ENCODE measurements around the gene MVD. TPM values are rescaled to one million over a fixed set of nuclear protein-coding genes. Genes with fewer than 3 reads are reported as not detected.

MVD gene
- total RNA-seq, 5 donors from 2014 or later (not counting 1 experiment from before 2014, with no cell fraction given), result 52.3 to 81.4 (median 63.4) TPM

DNA sequence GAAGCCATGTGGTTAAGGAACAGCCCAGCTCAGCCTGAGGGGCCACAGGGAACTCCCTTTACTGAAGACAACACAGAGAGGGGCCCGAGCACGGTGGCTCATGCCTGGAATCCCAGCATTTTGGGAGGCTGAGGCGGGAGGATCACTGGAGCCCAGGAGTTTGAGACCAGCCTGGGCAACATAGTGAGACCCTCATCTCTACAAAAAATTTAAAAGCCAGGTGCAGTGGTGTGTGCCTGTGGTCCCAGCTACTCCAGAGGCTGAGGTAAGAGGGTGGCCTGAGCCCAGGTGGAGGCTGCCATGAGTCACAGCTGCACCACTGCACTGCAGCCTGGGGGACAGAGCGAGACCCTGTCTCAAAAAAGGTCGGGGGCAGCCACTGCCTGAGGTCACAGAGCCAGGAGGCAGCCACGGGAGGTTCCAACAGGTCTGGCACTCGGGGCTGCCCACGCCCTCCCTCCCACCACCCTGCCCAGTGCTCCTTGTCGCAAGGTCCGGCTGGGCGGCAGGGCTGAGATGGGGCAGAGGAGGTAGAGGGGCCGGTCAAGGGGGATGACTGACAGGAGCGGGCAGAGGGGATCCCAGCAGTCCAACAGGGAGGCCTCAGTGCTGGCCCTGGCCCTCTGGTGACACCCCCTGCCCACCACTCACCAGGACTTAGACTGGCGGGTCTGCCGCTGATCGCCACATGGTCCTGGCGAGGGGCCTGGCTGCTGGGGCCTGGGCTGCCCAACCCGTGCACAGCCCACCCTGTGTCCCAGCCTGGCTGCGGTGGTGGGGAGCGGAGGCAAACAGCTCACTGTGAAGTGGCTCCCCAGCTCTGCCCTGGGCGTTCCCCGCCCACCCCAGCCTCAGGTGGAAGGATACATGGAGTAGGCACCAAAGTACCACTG is 15.5 kb downstream of the MVD start:
- H3K4me1 Mint-ChIP-seq, result peaks cover 16 to 28% (median 22%) of the 10 kb centered on the region in 3 donors
- no peak overlapping the region for H3K4me3 Mint-ChIP-seq
- CTCF ChIA-PET, result no interaction called here
- no peak overlapping the region for H3K27ac ChIP-seq (ENCODE audit: low read length)
- H3K27me3 Mint-ChIP-seq, result no peaks in the 10 kb centered on the region
- H3K36me3 Mint-ChIP-seq, result peaks cover 10% of the 10 kb centered on the region
- H3K4me1 ChIP-seq (ENCODE audit: control insufficient read depth in 1 of 2, extremely low read depth in 1 of 2, insufficient read depth in 2 of 2, low read length in 2 of 2), result peaks cover 7 to 60% of the 10 kb centered on the region in 2 experiments
- peaks cover 7 to 38% of the 10 kb centered on the region in 2 donors for H3K36me3 ChIP-seq (ENCODE audit: control insufficient read depth in 2 of 2, extremely low read depth in 1 of 2, insufficient read depth in 1 of 2, low read length in 1 of 2)
- no peaks in the 10 kb centered on the region for H3K27me3 ChIP-seq (replicated peaks in 1 of 2; ENCODE audit: control insufficient read depth in 2 of 2, extremely low read depth in 1 of 2, insufficient read depth in 2 of 2, low read length in 1 of 2)
- no peaks in the 10 kb centered on the region for H3K9me3 Mint-ChIP-seq
- POLR2A ChIA-PET, result no interaction called here
- no peak for ATAC-seq (replicated peaks in 1 of 4)
- DNase-seq, result no peak
- H3K9me3 ChIP-seq, result no peaks in the 10 kb centered on the region
- H3K4me3 ChIP-seq (ENCODE audit: control insufficient read depth in 1 of 2, extremely low read depth in 1 of 2, low read length in 1 of 2), result no peak overlapping the region
- WGBS (ENCODE audit: insufficient coverage), result 97% methylated on average over 17 of the region's 22 CpGs
- no peak overlapping the region for H3K27ac Mint-ChIP-seq

DNA sequence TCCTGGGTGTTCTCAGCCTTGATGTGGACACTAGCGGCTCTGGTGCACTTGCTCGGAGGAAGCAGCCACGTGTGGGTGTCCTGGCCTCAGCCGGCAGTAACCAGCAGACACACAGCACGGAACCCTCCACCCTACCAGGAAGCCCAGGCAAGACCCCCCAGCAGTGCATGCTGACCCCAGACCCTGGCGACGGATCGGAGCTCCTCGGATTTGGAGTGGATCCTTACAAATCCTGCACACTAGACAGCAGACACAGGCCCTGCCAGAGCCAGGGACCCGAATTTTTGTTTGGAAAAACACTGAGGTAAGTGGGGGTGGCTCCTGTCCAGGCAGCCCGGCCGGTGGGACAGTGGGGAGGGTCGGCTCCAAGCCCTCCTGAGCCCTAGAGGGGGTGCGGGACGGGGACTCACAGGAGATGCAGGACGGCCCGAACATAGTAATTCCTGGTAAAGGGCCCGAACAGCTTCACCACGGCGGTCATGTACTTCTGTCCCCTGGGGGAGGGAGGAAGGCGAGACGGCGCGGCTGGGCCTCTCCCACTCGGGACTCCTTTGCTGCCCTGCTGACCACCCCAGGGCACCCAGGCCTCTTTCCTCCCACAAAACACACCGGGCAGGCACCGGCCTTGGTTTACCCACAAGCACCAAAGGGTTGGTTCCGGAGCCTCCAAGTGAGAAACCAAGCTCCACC is 16.4 kb downstream of the MVD start:
- Mint-ChIP-seq H3K36me3 (peaks cover 10% of the 10 kb centered on the region), H3K9me3 (no peaks in the 10 kb centered on the region), H3K27ac (peak overlapping the region in 1 of 2 donors; percentile 19), H3K4me1 (peaks cover 13 to 29% (median 26%) of the 10 kb centered on the region in 3 donors), H3K4me3 (no peak overlapping the region), H3K27me3 (no peaks in the 10 kb centered on the region)
- peaks cover 7 to 54% of the 10 kb centered on the region in 2 experiments for H3K4me1 ChIP-seq (ENCODE audit: control insufficient read depth in 1 of 2, extremely low read depth in 1 of 2, insufficient read depth in 2 of 2, low read length in 2 of 2)
- H3K4me3 ChIP-seq (ENCODE audit: control insufficient read depth in 1 of 2, extremely low read depth in 1 of 2, low read length in 1 of 2), result no peak overlapping the region
- DNase-seq (no peak), ATAC-seq (replicated peaks in 1 of 4) (no peak)
- no peak overlapping the region for H3K27ac ChIP-seq (ENCODE audit: low read length)
- H3K27me3 ChIP-seq (replicated peaks in 1 of 2; ENCODE audit: control insufficient read depth in 2 of 2, extremely low read depth in 1 of 2, insufficient read depth in 2 of 2, low read length in 1 of 2), result no peaks in the 10 kb centered on the region
- WGBS (ENCODE audit: insufficient coverage), result 86% methylated on average over 8 of the region's 28 CpGs
- CTCF ChIA-PET, result no interaction called here
- no peaks in the 10 kb centered on the region for H3K9me3 ChIP-seq
- POLR2A ChIA-PET, result no interaction called here
- H3K36me3 ChIP-seq (ENCODE audit: control insufficient read depth in 2 of 2, extremely low read depth in 1 of 2, insufficient read depth in 1 of 2, low read length in 1 of 2), result peaks cover 7 to 38% of the 10 kb centered on the region in 2 donors

DNA sequence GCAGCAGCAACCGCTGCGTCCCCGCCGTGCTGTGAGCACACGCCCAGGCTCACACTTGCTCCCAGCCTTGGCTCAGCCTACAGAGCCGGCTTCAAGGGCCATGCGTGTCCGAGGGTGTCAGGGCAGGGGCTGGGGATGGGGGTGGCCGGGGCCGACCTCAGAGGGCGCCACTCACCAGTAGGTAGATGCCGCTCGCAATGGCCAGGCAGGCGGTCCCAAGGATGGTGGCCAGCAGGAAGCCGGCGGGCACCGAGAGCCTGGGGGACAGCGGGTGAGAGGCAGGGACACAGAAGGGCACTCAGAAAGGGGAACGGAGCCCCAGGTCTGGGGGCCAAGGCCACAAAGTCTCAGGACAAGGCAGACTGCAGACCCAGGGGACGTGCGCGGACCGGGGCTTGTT is 16.9 kb downstream of the MVD start:
- ATAC-seq (replicated peaks in 1 of 4), result no peak
- Histone ChIP-seq H3K27me3 (replicated peaks in 1 of 2; ENCODE audit: control insufficient read depth in 2 of 2, extremely low read depth in 1 of 2, insufficient read depth in 2 of 2, low read length in 1 of 2) (no peaks in the 10 kb centered on the region), H3K4me3 (ENCODE audit: control insufficient read depth in 1 of 2, extremely low read depth in 1 of 2, low read length in 1 of 2) (no peak overlapping the region), H3K27ac (ENCODE audit: low read length) (no peak overlapping the region), H3K9me3 (no peaks in the 10 kb centered on the region), H3K36me3 (ENCODE audit: control insufficient read depth in 2 of 2, extremely low read depth in 1 of 2, insufficient read depth in 1 of 2, low read length in 1 of 2) (peaks cover 7 to 38% of the 10 kb centered on the region in 2 donors), H3K4me1 (ENCODE audit: control insufficient read depth in 1 of 2, extremely low read depth in 1 of 2, insufficient read depth in 2 of 2, low read length in 2 of 2) (peaks cover 5 to 50% of the 10 kb centered on the region in 2 experiments)
- DNase-seq, result no peak
- Mint-ChIP-seq H3K27ac (peak overlapping the region in 1 of 2 donors; percentile 19), H3K4me1 (peaks cover 9 to 26% (median 24%) of the 10 kb centered on the region in 3 donors), H3K9me3 (no peaks in the 10 kb centered on the region), H3K36me3 (peaks cover 10% of the 10 kb centered on the region), H3K27me3 (no peaks in the 10 kb centered on the region), H3K4me3 (no peak overlapping the region)
- POLR2A ChIA-PET, result no interaction called here
- CTCF ChIA-PET, result no interaction called here
- WGBS (ENCODE audit: insufficient coverage), result 89% methylated on average over 18 of the region's 23 CpGs

DNA sequence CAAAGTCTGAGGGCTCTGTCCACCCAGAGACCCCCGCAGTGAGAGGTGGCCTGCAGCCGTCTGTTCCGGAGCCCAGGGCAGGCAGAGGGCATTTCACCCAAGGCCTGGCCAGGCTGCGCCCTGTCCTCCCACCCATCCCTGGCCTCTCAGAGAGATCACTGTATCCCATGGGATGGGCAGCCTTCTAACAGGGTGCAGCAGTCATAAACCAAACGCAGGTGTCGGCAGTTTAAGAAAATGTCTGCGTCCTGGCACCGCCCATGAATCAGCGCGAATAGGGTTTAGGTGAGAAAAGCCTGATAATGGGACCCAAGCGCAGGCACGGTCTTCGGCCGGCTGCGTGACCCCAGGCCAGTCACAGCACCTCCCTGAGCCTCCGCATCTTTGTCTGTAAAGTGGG is 17.4 kb downstream of the MVD start:
- Histone ChIP-seq H3K9me3 (no peaks in the 10 kb centered on the region), H3K36me3 (ENCODE audit: control insufficient read depth in 2 of 2, extremely low read depth in 1 of 2, insufficient read depth in 1 of 2, low read length in 1 of 2) (peaks cover 7 to 38% of the 10 kb centered on the region in 2 donors), H3K27me3 (replicated peaks in 1 of 2; ENCODE audit: control insufficient read depth in 2 of 2, extremely low read depth in 1 of 2, insufficient read depth in 2 of 2, low read length in 1 of 2) (peaks cover 0 to 5% of the 10 kb centered on the region in 2 experiments), H3K4me1 (ENCODE audit: control insufficient read depth in 1 of 2, extremely low read depth in 1 of 2, insufficient read depth in 2 of 2, low read length in 2 of 2) (peaks cover 5 to 55% of the 10 kb centered on the region in 2 experiments), H3K27ac (ENCODE audit: low read length) (no peak overlapping the region), H3K4me3 (ENCODE audit: control insufficient read depth in 1 of 2, extremely low read depth in 1 of 2, low read length in 1 of 2) (no peak overlapping the region)
- peaks cover 10 to 28% (median 27%) of the 10 kb centered on the region in 3 donors for H3K4me1 Mint-ChIP-seq
- ChIA-PET CTCF (no interaction called here), POLR2A (no interaction called here)
- no peak overlapping the region for H3K27ac Mint-ChIP-seq
- H3K4me3 Mint-ChIP-seq, result no peak overlapping the region
- DNase-seq (no peak), ATAC-seq (replicated peaks in 1 of 4) (no peak)
- peaks cover 10% of the 10 kb centered on the region for H3K36me3 Mint-ChIP-seq
- no peaks in the 10 kb centered on the region for H3K9me3 Mint-ChIP-seq
- 100% methylated on average over 5 of the region's 16 CpGs for WGBS (ENCODE audit: insufficient coverage)
- peaks cover 0 to under 1% of the 10 kb centered on the region in 2 donors for H3K27me3 Mint-ChIP-seq

DNA sequence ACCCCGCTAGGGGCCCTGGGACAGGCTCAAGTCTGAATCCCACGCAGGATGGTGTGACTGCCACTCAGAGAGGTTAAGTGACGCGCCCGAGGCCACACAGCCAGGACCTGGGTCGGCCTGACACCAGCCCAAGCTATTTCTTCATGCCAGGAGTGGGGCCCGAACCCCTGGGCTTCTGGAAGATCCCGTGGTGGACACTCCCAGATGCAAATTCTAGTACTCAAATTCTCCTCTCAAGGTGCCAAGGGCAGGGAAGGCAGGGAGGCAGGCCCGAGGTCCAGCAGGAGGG is 19.3 kb downstream of the MVD start:
- H3K4me3 ChIP-seq (ENCODE audit: control insufficient read depth in 1 of 2, extremely low read depth in 1 of 2, low read length in 1 of 2), result no peak overlapping the region
- H3K36me3 ChIP-seq (ENCODE audit: control insufficient read depth in 2 of 2, extremely low read depth in 1 of 2, insufficient read depth in 1 of 2, low read length in 1 of 2), result peaks cover 7 to 32% of the 10 kb centered on the region in 2 donors
- ChIA-PET CTCF (no interaction called here), POLR2A (no interaction called here)
- H3K4me1 Mint-ChIP-seq, result peaks cover 11 to 28% (median 27%) of the 10 kb centered on the region in 3 donors
- H3K4me3 Mint-ChIP-seq, result no peak overlapping the region
- peaks cover 5 to 55% of the 10 kb centered on the region in 2 experiments for H3K4me1 ChIP-seq (ENCODE audit: control insufficient read depth in 1 of 2, extremely low read depth in 1 of 2, insufficient read depth in 2 of 2, low read length in 2 of 2)
- H3K9me3 Mint-ChIP-seq, result no peaks in the 10 kb centered on the region
- peaks cover 0 to 23% of the 10 kb centered on the region in 2 experiments for H3K27me3 ChIP-seq (replicated peaks in 1 of 2; ENCODE audit: control insufficient read depth in 2 of 2, extremely low read depth in 1 of 2, insufficient read depth in 2 of 2, low read length in 1 of 2)
- H3K9me3 ChIP-seq, result no peaks in the 10 kb centered on the region
- H3K27ac Mint-ChIP-seq, result no peak overlapping the region
- H3K27ac ChIP-seq (ENCODE audit: low read length), result no peak overlapping the region
- DNase-seq, result no peak
- H3K36me3 Mint-ChIP-seq, result peaks cover 5% of the 10 kb centered on the region
- peaks cover 0 to 6% of the 10 kb centered on the region in 2 donors for H3K27me3 Mint-ChIP-seq
- ATAC-seq (replicated peaks in 1 of 4), result no peak
- WGBS (ENCODE audit: insufficient coverage), result 100% methylated on average over 1 of the region's 9 CpGs

DNA sequence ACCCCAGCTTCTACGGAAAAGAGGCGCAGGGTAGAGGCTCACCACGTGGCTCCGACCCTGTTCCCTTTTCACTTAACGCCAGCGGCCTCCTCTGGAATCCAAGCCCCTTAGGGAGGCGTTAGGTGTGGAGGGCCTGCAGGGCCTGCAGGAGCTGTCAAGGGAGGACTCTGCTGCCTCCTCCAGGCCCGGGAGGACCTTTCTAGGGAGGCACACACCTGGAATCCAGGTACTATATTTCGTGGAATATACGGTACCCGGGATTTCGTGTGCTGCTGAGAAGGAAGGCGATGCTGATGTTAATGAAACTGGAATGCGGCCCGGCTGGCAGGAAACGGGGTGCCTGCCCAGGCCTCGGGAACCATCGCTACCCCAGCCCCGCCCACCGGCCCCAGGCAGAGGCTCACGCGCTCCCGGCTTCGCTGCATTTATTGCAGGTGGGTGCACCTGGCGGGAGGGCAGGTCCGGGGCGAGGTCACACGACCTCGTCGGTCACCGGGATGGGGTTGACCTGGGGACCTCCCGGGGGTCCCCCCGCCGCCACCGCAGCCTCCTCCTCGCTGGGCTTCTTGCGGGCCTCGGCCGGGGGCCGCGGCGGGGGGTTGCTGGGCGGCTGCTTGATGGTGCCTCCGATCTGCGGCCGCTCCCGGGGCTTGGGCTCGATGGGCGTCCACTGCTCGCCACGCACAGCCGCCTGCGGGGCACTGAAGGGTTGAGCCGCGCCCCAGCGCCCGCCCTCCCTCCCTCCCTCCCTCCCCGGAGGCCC is 19.8 kb downstream of the MVD start:
- POLR2A ChIA-PET, result no interaction called here
- peaks cover 0 to 8% of the 10 kb centered on the region in 2 donors for H3K27me3 Mint-ChIP-seq
- Histone ChIP-seq H3K9me3 (no peaks in the 10 kb centered on the region), H3K27ac (ENCODE audit: low read length) (no peak overlapping the region), H3K4me1 (ENCODE audit: control insufficient read depth in 1 of 2, extremely low read depth in 1 of 2, insufficient read depth in 2 of 2, low read length in 2 of 2) (peaks cover 3 to 55% of the 10 kb centered on the region in 2 experiments), H3K36me3 (ENCODE audit: control insufficient read depth in 2 of 2, extremely low read depth in 1 of 2, insufficient read depth in 1 of 2, low read length in 1 of 2) (peaks cover 7 to 29% of the 10 kb centered on the region in 2 donors), H3K27me3 (replicated peaks in 1 of 2; ENCODE audit: control insufficient read depth in 2 of 2, extremely low read depth in 1 of 2, insufficient read depth in 2 of 2, low read length in 1 of 2) (peaks cover 0 to 28% of the 10 kb centered on the region in 2 experiments), H3K4me3 (ENCODE audit: control insufficient read depth in 1 of 2, extremely low read depth in 1 of 2, low read length in 1 of 2) (no peak overlapping the region)
- H3K9me3 Mint-ChIP-seq, result no peaks in the 10 kb centered on the region
- peaks cover 5% of the 10 kb centered on the region for H3K36me3 Mint-ChIP-seq
- DNase-seq, result no peak
- H3K27ac Mint-ChIP-seq, result no peak overlapping the region
- WGBS (ENCODE audit: insufficient coverage), result 94% methylated on average over 45 of the region's 58 CpGs
- peaks cover 17 to 32% (median 31%) of the 10 kb centered on the region in 3 donors for H3K4me1 Mint-ChIP-seq
- no peak for ATAC-seq (replicated peaks in 1 of 4)
- CTCF ChIA-PET, result no interaction called here
- no peak overlapping the region for H3K4me3 Mint-ChIP-seq
